ENCODE measurements around the gene FAT2.
"Not testable (repeated sequence)": the region's sequence is repeated elsewhere in the genome, so short reads cannot be mapped to it uniquely, and the experiment has no call there.

The FAT2 gene

GRCh38 chr5:151581347-151581746, 9.8 kb downstream of the FAT2 start:
- DNase-seq: no peak

GRCh38 chr5:151580858-151581257, 10.3 kb downstream of the FAT2 start:
- no peak for DNase-seq

GRCh38 chr5:151580239-151580638, 10.9 kb downstream of the FAT2 start:
- DNase-seq: no peak

- DNase-seq: not testable (repeated sequence)
Observed at GRCh38 chr5:151579146-151579545, 12.0 kb downstream of the FAT2 start.

- no peak for DNase-seq
Observed at GRCh38 chr5:151578326-151579025, 12.7 kb downstream of the FAT2 start.

- DNase-seq: peak; percentile 22
Observed at GRCh38 chr5:151577566-151577965, 13.6 kb downstream of the FAT2 start.

- no peak for DNase-seq
Observed at GRCh38 chr5:151574444-151574996, 16.6 kb downstream of the FAT2 start.

- no peak for DNase-seq
Observed at GRCh38 chr5:151572657-151573368, 18.3 kb downstream of the FAT2 start.

GRCh38 chr5:151571270-151572173, 19.6 kb downstream of the FAT2 start:
- no peak for DNase-seq

GRCh38 chr5:151570512-151571269, 20.4 kb downstream of the FAT2 start:
- no peak for DNase-seq

GRCh38 chr5:151570058-151570457, 21.1 kb downstream of the FAT2 start:
- no peak for DNase-seq

GRCh38 chr5:151569132-151570046, 21.7 kb downstream of the FAT2 start:
- DNase-seq: no peak

GRCh38 chr5:151568036-151568435, 23.1 kb downstream of the FAT2 start:
- no peak for DNase-seq

GRCh38 chr5:151565971-151566370, 25.2 kb downstream of the FAT2 start:
- no peak for DNase-seq

GRCh38 chr5:151562019-151562707, 29.0 kb downstream of the FAT2 start:
- DNase-seq: no peak

GRCh38 chr5:151557951-151558350, 33.2 kb downstream of the FAT2 start:
- no peak for DNase-seq

- no peak for DNase-seq
Observed at GRCh38 chr5:151557466-151557865, 33.7 kb downstream of the FAT2 start.

GRCh38 chr5:151556806-151557205, 34.3 kb downstream of the FAT2 start:
- peak; percentile 23 for DNase-seq

- no peak for DNase-seq
Observed at GRCh38 chr5:151555760-151556576, 35.2 kb downstream of the FAT2 start.

- no peak for DNase-seq
Observed at GRCh38 chr5:151553695-151554094, 37.4 kb downstream of the FAT2 start.
